GM18867 (cell line): Measurements from ENCODE around the gene SLC30A5.

Experiments
- ATAC-seq: cut with Tn5 transposase; IDR thresholded peaks from one replicate; pipeline ENCODE4 v1.9.1; 2021; ENCODE audit warnings: mild to moderate bottlenecking, moderate library complexity; ENCODE audit not compliant: unreplicated experiment

The SLC30A5 gene

GRCh38 chr5:69166686-69167492 lies 73.1 kb downstream of the SLC30A5 start, which contains the start of gene CCNB1:
Gene CCNB1 (plus strand): TSS chr5:69167150. CDS start chr5:69167263, 113 bp downstream.
- ATAC-seq: peak; percentile 99

GRCh38 chr5:69167493-69167855 lies 73.7 kb downstream of the SLC30A5 start:
- no peak for ATAC-seq

GRCh38 chr5:69167929-69168328 lies 74.1 kb downstream of the SLC30A5 start:
- no peak for ATAC-seq

GRCh38 chr5:69170495-69170894 lies 76.7 kb downstream of the SLC30A5 start:
- no peak for ATAC-seq

GRCh38 chr5:69170969-69171368 lies 77.2 kb downstream of the SLC30A5 start:
- ATAC-seq: no peak
